Fibroblast of mammary gland (primary cell): ENCODE data around the gene WFS1.

Experiments used
- DNase-seq: peaks from one replicate; pipeline ENCODE4 v3.0.0-alpha.2; 2010; ENCODE audit warnings: low read depth
- H3K4me3 ChIP-seq: 2 replicates; pipeline ENCODE4 v1.5.1; 2011; ENCODE audit warnings: low read depth, mild to moderate bottlenecking, low read length, moderate library complexity; ENCODE audit not compliant: control insufficient read depth
- TF ChIP-seq, protein P1 (sequence below): conservative IDR thresholded peaks from 2 replicates; pipeline ENCODE4 v1.5.1; 2011; ENCODE audit warnings: low read depth, low read length, inconsistent platforms; ENCODE audit not compliant: control insufficient read depth, insufficient read depth

The WFS1 gene

DNA sequence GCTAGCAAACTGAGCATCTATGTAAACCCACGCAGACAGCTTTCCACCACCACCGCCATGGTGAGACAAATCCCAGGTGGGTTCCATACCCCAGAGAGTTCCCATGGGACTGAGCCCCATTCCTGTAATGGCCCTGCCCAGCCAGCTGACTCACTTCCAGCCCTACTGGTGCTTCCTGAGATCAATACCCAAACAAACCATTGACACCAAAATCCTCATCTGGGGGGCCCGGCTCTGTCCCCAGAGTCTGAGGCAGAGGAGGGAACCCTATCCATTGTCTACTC lies 39.2 kb upstream of the WFS1 start:
- H3K4me3 ChIP-seq, result no peak overlapping the region
- DNase-seq, result no peak
- TF ChIP-seq, protein P1, sequence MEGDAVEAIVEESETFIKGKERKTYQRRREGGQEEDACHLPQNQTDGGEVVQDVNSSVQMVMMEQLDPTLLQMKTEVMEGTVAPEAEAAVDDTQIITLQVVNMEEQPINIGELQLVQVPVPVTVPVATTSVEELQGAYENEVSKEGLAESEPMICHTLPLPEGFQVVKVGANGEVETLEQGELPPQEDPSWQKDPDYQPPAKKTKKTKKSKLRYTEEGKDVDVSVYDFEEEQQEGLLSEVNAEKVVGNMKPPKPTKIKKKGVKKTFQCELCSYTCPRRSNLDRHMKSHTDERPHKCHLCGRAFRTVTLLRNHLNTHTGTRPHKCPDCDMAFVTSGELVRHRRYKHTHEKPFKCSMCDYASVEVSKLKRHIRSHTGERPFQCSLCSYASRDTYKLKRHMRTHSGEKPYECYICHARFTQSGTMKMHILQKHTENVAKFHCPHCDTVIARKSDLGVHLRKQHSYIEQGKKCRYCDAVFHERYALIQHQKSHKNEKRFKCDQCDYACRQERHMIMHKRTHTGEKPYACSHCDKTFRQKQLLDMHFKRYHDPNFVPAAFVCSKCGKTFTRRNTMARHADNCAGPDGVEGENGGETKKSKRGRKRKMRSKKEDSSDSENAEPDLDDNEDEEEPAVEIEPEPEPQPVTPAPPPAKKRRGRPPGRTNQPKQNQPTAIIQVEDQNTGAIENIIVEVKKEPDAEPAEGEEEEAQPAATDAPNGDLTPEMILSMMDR, result no peak

DNA sequence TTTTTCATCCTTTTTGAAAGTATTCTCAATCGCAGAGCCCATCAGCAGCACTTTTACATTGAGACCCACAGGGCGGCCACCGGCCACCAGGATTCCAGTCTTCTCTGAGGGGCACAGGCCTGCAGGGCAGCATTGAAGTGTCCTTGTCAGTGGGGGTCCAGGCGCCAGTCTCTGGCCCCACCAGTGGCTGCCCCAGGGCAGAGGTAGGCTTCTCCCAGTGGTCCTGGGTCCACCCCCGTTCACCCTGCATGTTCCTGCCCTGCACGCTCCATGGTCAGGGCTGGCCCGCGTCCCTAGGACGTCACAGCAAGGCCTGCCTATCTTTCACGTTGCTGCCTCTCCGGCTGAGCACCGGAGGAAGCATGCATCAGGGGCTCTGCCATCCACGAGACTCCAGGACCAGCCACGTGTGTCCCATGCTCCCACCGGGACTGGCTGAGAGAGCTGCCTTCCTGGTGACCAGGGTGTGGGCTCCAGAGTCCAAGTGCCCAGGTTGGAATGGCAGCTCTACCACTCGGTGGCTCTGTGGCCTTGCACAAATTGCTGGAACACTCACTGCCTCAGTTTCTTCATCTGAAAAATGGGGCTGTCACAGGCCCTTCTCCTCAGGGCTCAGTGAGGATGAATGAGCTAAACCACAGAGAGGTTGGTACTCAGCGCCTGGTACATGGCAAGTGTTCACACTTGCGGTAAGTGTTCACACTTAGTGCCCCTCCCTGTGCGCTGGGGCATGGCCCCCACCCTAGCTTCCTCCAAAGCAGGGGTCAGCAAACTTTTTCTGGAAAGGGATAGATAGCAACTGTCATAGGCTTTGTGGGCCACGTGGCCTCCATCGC lies 38.6 kb upstream of the WFS1 start:
- H3K4me3 ChIP-seq, result no peak overlapping the region
- no peak for DNase-seq
- TF ChIP-seq, protein P1, result no peak

DNA sequence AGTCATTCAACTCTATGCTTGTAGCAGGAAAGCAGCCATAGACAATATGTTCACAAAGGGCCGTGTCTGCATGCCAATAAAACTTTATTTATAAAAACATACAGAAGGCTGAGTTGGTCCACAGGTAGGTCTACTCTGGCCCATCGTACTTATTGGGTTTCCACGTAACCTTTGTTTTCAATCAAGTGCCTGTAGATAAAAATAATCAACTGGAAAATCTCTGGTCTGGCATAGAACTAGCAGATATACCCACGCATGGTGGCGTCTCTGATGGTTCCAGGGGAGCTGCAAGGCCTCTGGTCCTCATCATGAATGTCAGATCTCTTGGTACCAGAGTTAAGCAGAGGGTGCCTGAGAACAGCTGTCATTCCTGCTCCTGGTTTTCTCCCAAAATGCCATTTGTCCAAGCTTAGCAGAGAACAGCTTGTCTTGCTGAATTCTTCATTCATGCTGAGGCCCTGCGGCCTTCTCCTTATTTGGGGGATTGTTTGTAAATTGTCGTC lies 37.9 kb upstream of the WFS1 start:
- no peak overlapping the region for H3K4me3 ChIP-seq
- DNase-seq, result no peak
- TF ChIP-seq, protein P1, result no peak

DNA sequence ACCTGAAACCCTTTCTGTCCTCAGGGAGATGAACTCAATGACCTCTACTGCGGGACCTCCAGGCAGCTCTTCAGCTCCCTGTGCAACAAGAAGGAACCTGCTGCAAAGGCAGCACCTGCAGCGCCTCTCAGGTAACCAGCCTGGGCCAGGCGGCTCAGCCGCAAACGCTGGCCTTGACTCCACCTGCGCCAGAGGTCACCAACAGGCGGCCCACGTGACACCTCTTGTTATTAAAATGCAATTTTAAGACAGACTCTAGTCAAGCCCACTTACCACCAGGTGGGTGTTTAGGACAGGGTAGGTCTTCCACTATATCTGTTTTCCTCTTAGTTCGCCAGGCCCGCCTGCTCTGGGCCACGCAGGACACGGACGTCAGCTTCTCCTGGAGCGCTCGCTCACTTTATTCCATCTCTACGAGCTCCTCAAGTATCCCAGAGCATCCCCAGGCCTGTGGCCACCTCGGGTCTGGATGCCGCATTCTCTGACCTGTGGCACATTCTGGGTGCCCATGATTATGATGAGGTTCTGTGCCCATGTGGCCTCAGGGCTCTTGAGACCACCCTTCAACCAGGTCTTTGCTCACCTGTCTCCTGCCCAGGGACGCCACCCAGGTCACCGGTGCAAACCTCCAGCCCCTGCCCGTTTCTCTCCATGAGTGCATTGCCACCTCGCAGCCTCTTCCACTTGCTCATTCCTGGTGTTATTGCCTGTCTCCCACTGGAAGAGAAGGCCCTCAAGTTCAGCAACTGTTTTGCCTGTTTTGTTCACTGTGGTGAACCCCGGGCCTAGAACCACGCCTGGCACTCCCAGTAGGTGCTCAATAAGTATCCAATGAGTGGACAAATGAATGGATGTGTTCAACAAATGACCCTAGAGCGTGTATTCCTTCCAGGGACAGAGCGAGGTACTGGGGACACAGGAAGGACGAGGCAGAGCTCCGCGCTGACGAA lies 36.5 kb upstream of the WFS1 start:
- TF ChIP-seq, protein P1, result no peak

DNA sequence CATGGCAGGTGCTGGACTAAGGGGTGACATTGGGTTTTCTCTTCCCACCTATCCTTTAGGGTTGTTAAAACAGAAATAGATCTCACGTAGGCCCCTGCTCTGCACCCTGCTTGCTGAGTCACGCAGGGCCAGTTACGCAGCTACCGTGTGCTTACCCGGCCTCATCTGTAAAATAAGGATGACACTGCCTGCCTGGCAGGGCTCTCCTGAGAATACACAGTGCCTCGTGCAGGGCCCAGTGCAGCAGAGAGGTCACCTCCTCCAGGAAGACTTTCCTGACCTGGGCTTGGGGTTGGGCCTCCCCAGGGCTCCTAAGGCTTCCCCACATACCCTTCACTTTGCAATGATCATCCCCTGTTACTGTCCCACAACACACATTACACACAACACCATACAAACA lies 35.7 kb upstream of the WFS1 start:
- TF ChIP-seq, protein P1, result no peak
- no peak for DNase-seq

More for the DNA sequence above, 36.5 kb upstream of the WFS1 start:
- H3K4me3 ChIP-seq, result no peak overlapping the region
- DNase-seq, result no peak

DNA sequence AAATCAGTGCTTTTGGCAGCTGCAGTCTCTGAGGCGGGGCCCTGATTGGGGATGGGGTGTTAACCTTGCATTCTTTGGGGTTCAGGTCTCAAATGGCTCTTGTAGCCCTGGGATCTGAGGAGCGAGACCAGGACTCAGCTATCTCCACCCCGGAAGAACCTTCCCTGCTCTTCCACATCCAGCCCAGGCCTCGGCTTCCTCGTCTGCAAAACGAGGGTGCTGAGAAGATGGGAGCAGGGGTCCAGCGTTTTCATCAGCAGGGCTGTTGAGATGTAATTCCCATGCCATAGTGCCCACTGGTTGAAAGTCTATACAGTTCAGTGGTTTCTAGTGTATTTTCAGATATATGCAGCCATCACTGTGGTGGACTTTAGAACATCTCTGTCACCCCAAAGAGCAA lies 34.6 kb upstream of the WFS1 start:
- no peak for DNase-seq
- H3K4me3 ChIP-seq, result no peak overlapping the region
- TF ChIP-seq, protein P1, result no peak

More for the DNA sequence above, 35.7 kb upstream of the WFS1 start:
- H3K4me3 ChIP-seq, result no peak overlapping the region
